Bronchial epithelial cell (primary cell): ENCODE data around the gene REPS2. TPM values are rescaled to one million over a fixed set of nuclear protein-coding genes. Genes with fewer than 3 reads are reported as not detected.

Experiments used
- DNase-seq: peaks from one replicate; pipeline ENCODE4 v3.0.0-alpha.2; 2010; ENCODE audit warnings: low read depth
- FAIRE-seq: peaks from 2 replicates; lab custom pipeline; 2011; peaks lifted over from hg19 to GRCh38; lab: Jason Lieb, UNC
- H3K27me3 ChIP-seq: 2 replicates; pipeline ENCODE4 v1.5.1; 2011; ENCODE audit warnings: low read length; ENCODE audit not compliant: control insufficient read depth, insufficient read depth
- H3K36me3 ChIP-seq: 2 replicates; pipeline ENCODE4 v1.5.1; 2011; ENCODE audit warnings: low read length; ENCODE audit not compliant: control insufficient read depth, insufficient read depth
- H3K4me3 ChIP-seq: 2 replicates; pipeline ENCODE4 v1.5.1; 2011; ENCODE audit warnings: mild to moderate bottlenecking, low read depth, low read length, control low read depth
- CTCF ChIP-seq: IDR thresholded peaks from 2 replicates; pipeline ENCODE4 v1.5.1; 2011; ENCODE audit warnings: mild to moderate bottlenecking, moderate library complexity, low read length, control low read depth, inconsistent platforms; ENCODE audit not compliant: insufficient read depth, severe bottlenecking
- total RNA-seq: library from RNA; depleted of rRNA; stranded (reverse); fragments of >200 nt; gene quantifications from 2 replicates; pipeline ENCODE4 v1.2.1, GENCODE V29; 2014

The REPS2 gene
- total RNA-seq, 1 donor from 2014 or later = 0.79 TPM

GRCh38 chrX:17164079-17164478 lies 217.6 kb downstream of the REPS2 start:
- DNase-seq (no peak), FAIRE-seq (no peak)
- H3K36me3 ChIP-seq = no peaks in the 10 kb centered on the region
- no peak overlapping the region for H3K4me3 ChIP-seq
- no peaks in the 10 kb centered on the region for H3K27me3 ChIP-seq
- no peak for TF ChIP-seq CTCF

- H3K4me3 ChIP-seq = no peak overlapping the region
- no peak for TF ChIP-seq CTCF
- no peaks in the 10 kb centered on the region for H3K36me3 ChIP-seq
- no peaks in the 10 kb centered on the region for H3K27me3 ChIP-seq
- DNase-seq (no peak), FAIRE-seq (no peak)
Observed at GRCh38 chrX:17164941-17165340, 218.5 kb downstream of the REPS2 start.

- FAIRE-seq = no peak
Observed at GRCh38 chrX:17167915-17168314, 221.5 kb downstream of the REPS2 start.

GRCh38 chrX:17170973-17171372 lies 224.5 kb downstream of the REPS2 start:
- Histone ChIP-seq H3K27me3 (no peaks in the 10 kb centered on the region), H3K4me3 (no peak overlapping the region), H3K36me3 (no peaks in the 10 kb centered on the region)
- no peak for DNase-seq
- FAIRE-seq = no peak
- no peak for TF ChIP-seq CTCF

More at GRCh38 chrX:17167915-17168314, 221.5 kb downstream of the REPS2 start:
- Histone ChIP-seq H3K4me3 (no peak overlapping the region), H3K27me3 (no peaks in the 10 kb centered on the region), H3K36me3 (no peaks in the 10 kb centered on the region)
- DNase-seq = peak; percentile 37
- no peak for TF ChIP-seq CTCF

- no peaks in the 10 kb centered on the region for H3K36me3 ChIP-seq
- no peak for FAIRE-seq
- H3K4me3 ChIP-seq = no peak overlapping the region
- no peaks in the 10 kb centered on the region for H3K27me3 ChIP-seq
- no peak for DNase-seq
- TF ChIP-seq CTCF = no peak
Observed at GRCh38 chrX:17174671-17175070, 228.2 kb downstream of the REPS2 start.

GRCh38 chrX:17182317-17182716 lies 235.9 kb downstream of the REPS2 start:
- no peak for TF ChIP-seq CTCF
- Histone ChIP-seq H3K27me3 (no peaks in the 10 kb centered on the region), H3K36me3 (no peaks in the 10 kb centered on the region), H3K4me3 (no peak overlapping the region)
- DNase-seq (no peak), FAIRE-seq (no peak)
